GM12878 (cell line): Measurements from ENCODE around the gene RAB23. TPM values are rescaled to one million over a fixed set of nuclear protein-coding genes. Genes with fewer than 3 reads are reported as not detected.

ENCODE experiments used
- ATAC-seq: fragments of 200-7000 bp; cut with Tn5 transposase; 3 replicates; pipeline ENCODE4 v1.9.1; 2020; ENCODE audit warnings: mild to moderate bottlenecking, moderate library complexity
- BruUV-seq: library from RNA; stranded (reverse); fragments of 400-500 nt; replicated peaks from 2 replicates; lab custom pipeline; 2021; lab: Mats Ljungman, UMichigan
- CTCF ChIA-PET: fragments of 300-600 bp; sonication (Branson Sonifier 250); formaldehyde crosslinking; extraction: SDS; loops from one replicate; lab custom pipeline; 2021; ENCODE audit warnings: inconsistent platforms; lab: Yijun Ruan, JAX
- POLR2A ChIA-PET: fragments of 350-600 bp; formaldehyde crosslinking; extraction: SDS; loops from one replicate; lab custom pipeline; 2021; ENCODE audit warnings: inconsistent platforms; lab: Charles Lee
- RAD21 ChIA-PET: fragments of 300-600 bp; sonication (Branson Sonifier 250); formaldehyde crosslinking; loops from one replicate; lab custom pipeline; 2023; ENCODE audit warnings: antibody characterized with exemption; ENCODE audit not compliant: unreplicated experiment; lab: Charles Lee
- SMC1A ChIA-PET: fragments of 300-600 bp; sonication (Branson Sonifier 250); formaldehyde crosslinking; loops from one replicate; lab custom pipeline; 2023; ENCODE audit not compliant: unreplicated experiment, uncharacterized antibody; lab: Charles Lee
- DNase-seq: peaks from one replicate; pipeline ENCODE4 v3.0.0-alpha.2; 2011; ENCODE audit warnings: low read depth, low spot score
- FAIRE-seq: peaks from 3 replicates; lab custom pipeline; 2011; peaks lifted over from hg19 to GRCh38; lab: Jason Lieb, UNC
- H2AFZ ChIP-seq: 2 replicates; pipeline ENCODE4 v1.6.0; 2011; ENCODE audit warnings: low read depth, low read length, control low read depth; ENCODE audit not compliant: control insufficient read depth
- H3K27ac ChIP-seq: 2 replicates; pipeline ENCODE4 v1.5.1; 2011; ENCODE audit warnings: control low read depth; ENCODE audit not compliant: control insufficient read depth, insufficient read depth
- H3K27me3 ChIP-seq, 2 experiments: replicated peaks in 1 of 2; 2 replicates each; pipeline versions ENCODE4 v1.6.0 to v1.6.1; 2011; ENCODE audit warnings: low read length in 1 of 2; ENCODE audit not compliant: control insufficient read depth in 2 of 2, insufficient read depth in 2 of 2
- H3K36me3 ChIP-seq, 2 experiments: 2 replicates each; pipeline ENCODE4 v1.5.1; 2011; ENCODE audit warnings: low read length in 1 of 2; ENCODE audit not compliant: control insufficient read depth in 2 of 2, insufficient read depth in 2 of 2
- H3K4me1 ChIP-seq: 2 replicates; pipeline ENCODE4 v1.6.1; 2011; ENCODE audit warnings: mild to moderate bottlenecking, low read length, moderate library complexity, mixed read lengths; ENCODE audit not compliant: control insufficient read depth, insufficient read depth
- H3K4me2 ChIP-seq: 2 replicates; pipeline ENCODE4 v1.6.0; 2011; ENCODE audit warnings: control low read depth; ENCODE audit not compliant: control insufficient read depth, insufficient read depth
- H3K4me3 ChIP-seq: fragments of 200-600 bp; sonication (generic); 2 replicates; pipeline ENCODE4 v1.5.1; 2016
- H3K79me2 ChIP-seq: 2 replicates; pipeline ENCODE4 v1.6.0; 2011; ENCODE audit warnings: low read length; ENCODE audit not compliant: control insufficient read depth, insufficient read depth
- H3K9ac ChIP-seq: 2 replicates; pipeline ENCODE4 v1.8.0; 2011; ENCODE audit warnings: low read length, control low read depth, mixed read lengths; ENCODE audit not compliant: control insufficient read depth, insufficient read depth
- H3K9me3 ChIP-seq: replicated peaks from 3 replicates; pipeline ENCODE4 v1.5.1; 2011; ENCODE audit warnings: mild to moderate bottlenecking, low read length; ENCODE audit not compliant: control insufficient read depth, insufficient read depth
- H4K20me1 ChIP-seq: 2 replicates; pipeline ENCODE4 v1.6.0; 2011; ENCODE audit not compliant: control insufficient read depth, insufficient read depth
- BHLHE40 ChIP-seq, 2 experiments: fragments of 450-650 bp in 1 of 2; IDR thresholded peaks; 2 replicates each; pipeline ENCODE4 v1.6.1; 2011 to 2017; ENCODE audit warnings: low read depth in 2 of 2, borderline replicate concordance in 1 of 2, improper control_type of control experiment in 1 of 2, low read length in 1 of 2, mild to moderate bottlenecking in 1 of 2
- DPF2 ChIP-seq: fragments of 450-650 bp; IDR thresholded peaks from 2 replicates; pipeline ENCODE4 v1.6.1; 2017; ENCODE audit warnings: mild to moderate bottlenecking
- E2F8 ChIP-seq: fragments of 450-650 bp; IDR thresholded peaks from 2 replicates; pipeline ENCODE4 v1.6.1; 2018; ENCODE audit warnings: mild to moderate bottlenecking, low read depth, moderate library complexity; ENCODE audit not compliant: partially characterized antibody
- EED ChIP-seq: sonication (generic); IDR thresholded peaks from 2 replicates; pipeline ENCODE4 v1.6.1; 2016; ENCODE audit warnings: antibody characterized with exemption, low read depth
- EZH2 ChIP-seq: IDR thresholded peaks from 2 replicates; pipeline ENCODE4 v1.6.1; 2012; ENCODE audit warnings: low read depth, mild to moderate bottlenecking, control low read depth, inconsistent platforms, low read length, borderline replicate concordance; ENCODE audit not compliant: control insufficient read depth
- NFYA ChIP-seq: IDR thresholded peaks from 2 replicates; pipeline ENCODE4 v1.6.1; 2011; ENCODE audit warnings: low read depth, mild to moderate bottlenecking, low read length, improper control_type of control experiment, borderline replicate concordance
- YY1 ChIP-seq: IDR thresholded peaks from 2 replicates; pipeline ENCODE4 v1.6.1; 2011; ENCODE audit warnings: low read depth, mild to moderate bottlenecking, low read length
- WGBS: methylation state at CpG from one replicate; pipeline ENCODE4 v1.1.6; 2016; ENCODE audit warnings: low lambda C conversion rate; ENCODE audit not compliant: insufficient replicate concordance, insufficient coverage; ENCODE audit errors: missing lambda C conversion rate; 5-methylcytosine and 5-hydroxymethylcytosine counted together
- in situ Hi-C: fragments of 300-500 bp; cut with MboI; formaldehyde crosslinking; loops from 9 replicates; pipeline ENCODE4 v1.14.3; 2018; ENCODE audit warnings: mixed read lengths
- intact Hi-C: fragments of 100-400 bp; cut with micrococcal nuclease; formaldehyde crosslinking; loops from one replicate; pipeline ENCODE4 v1.14.2; 2022; ENCODE audit not compliant: unreplicated experiment
- polyA plus RNA-seq, 11 experiments: library from polyadenylated mRNA; depleted of rRNA in 4 of 11; unstranded in 6 of 11; stranded (reverse) in 5 of 11; fragments of >200 nt; fragmentation: Nextera tagmentation in 4 of 11; fragmentation: Illumina TruSeq in 1 of 11; extraction: Ambion mirVana in 4 of 11; extraction: Trizol in 1 of 11; gene quantifications; 1 replicate in 1 of 11; 2 replicates in 10 of 11; pipeline versions ENCODE4 v1.2.1 to v1.2.3, GENCODE V29; 2011 to 2016; ENCODE audit warnings: inconsistent platforms in 2 of 11, missing spikeins in 2 of 11, low read depth in 1 of 11
- total RNA-seq, 4 experiments: library from RNA; depleted of rRNA in 3 of 4; stranded (reverse); fragments of >200 nt in 3 of 4; fragmentation: Illumina TruSeq in 1 of 4; extraction: Trizol in 1 of 4; gene quantifications; 2 replicates each; pipeline versions ENCODE4 v1.2.1 to v1.2.3, GENCODE V29; 2013 to 2021
- TF ChIP-seq, protein P1 (sequence below): fragments of 450-650 bp; IDR thresholded peaks from 2 replicates; pipeline ENCODE4 v1.6.1; 2016; ENCODE audit warnings: mild to moderate bottlenecking
- TF ChIP-seq, protein P2 (sequence below): fragments of 450-650 bp; IDR thresholded peaks from 2 replicates; pipeline ENCODE4 v1.6.1; 2017; ENCODE audit warnings: low read depth, mild to moderate bottlenecking, moderate library complexity

Gene RAB23
- total and polyA plus RNA-seq, 10 of the 15 experiments (the other 5 are each of a cell fraction or from before 2014, with no cell fraction given), result 0.80 to 6.0 (median 3.1) TPM

GRCh38 chr6:57162028-57162427, 60.1 kb downstream of the RAB23 start:
- no peaks in the 10 kb centered on the region for H3K27me3 ChIP-seq
- no peak overlapping the region for H3K4me2 ChIP-seq
- intact Hi-C loops, result no loop called here
- no peaks in the 10 kb centered on the region for H3K79me2 ChIP-seq
- peak; percentile 70 for FAIRE-seq
- H3K4me3 ChIP-seq, result no peak overlapping the region
- SMC1A ChIA-PET, result interaction anchor here (0.9 to 3.1 kb wide), 5 partner anchors 9 to 45 kb away, joined by 3 to 16 read pairs (median 4); partner anchors contain the start of gene BAG2
- no peak overlapping the region for H3K27ac ChIP-seq
- H2AFZ ChIP-seq, result no peak overlapping the region
- WGBS, result 94% methylated on average over 2 of the region's 2 CpGs
- POLR2A ChIA-PET, result no interaction called here
- RAD21 ChIA-PET, result interaction anchor here (1.0 kb wide), 1 partner anchor 59 kb away, joined by 4 read pairs; the partner anchor contains the start of gene RAB23
- no TSS peak for BruUV-seq
- no peaks in the 10 kb centered on the region; a peak in 1 of 4 replicates for H3K36me3 ChIP-seq
- no peak overlapping the region for H3K9ac ChIP-seq
- no peak for ATAC-seq
- no peaks in the 10 kb centered on the region for H4K20me1 ChIP-seq
- no peaks in the 10 kb centered on the region for H3K4me1 ChIP-seq
- in situ Hi-C loops, result loop anchor here (5.0 kb wide), 1 partner anchor 70 kb away; the partner anchor contains the start of gene ZNF451
- DNase-seq, result no peak
- H3K9me3 ChIP-seq, result no peaks in the 10 kb centered on the region
- CTCF ChIA-PET, result interaction anchor here (2.0 kb wide), 1 partner anchor 10 kb away, joined by 11 read pairs; the partner anchor contains the start of gene BAG2
- TF ChIP-seq NFYA (no peak), EZH2 (no peak)
- TF ChIP-seq, protein P1, sequence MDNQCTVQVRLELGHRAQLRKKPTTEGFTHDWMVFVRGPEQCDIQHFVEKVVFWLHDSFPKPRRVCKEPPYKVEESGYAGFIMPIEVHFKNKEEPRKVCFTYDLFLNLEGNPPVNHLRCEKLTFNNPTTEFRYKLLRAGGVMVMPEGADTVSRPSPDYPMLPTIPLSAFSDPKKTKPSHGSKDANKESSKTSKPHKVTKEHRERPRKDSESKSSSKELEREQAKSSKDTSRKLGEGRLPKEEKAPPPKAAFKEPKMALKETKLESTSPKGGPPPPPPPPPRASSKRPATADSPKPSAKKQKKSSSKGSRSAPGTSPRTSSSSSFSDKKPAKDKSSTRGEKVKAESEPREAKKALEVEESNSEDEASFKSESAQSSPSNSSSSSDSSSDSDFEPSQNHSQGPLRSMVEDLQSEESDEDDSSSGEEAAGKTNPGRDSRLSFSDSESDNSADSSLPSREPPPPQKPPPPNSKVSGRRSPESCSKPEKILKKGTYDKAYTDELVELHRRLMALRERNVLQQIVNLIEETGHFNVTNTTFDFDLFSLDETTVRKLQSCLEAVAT, result no peak
- TF ChIP-seq, all 136 proteins: peak for 0

- H4K20me1 ChIP-seq, result no peaks in the 10 kb centered on the region
- DNase-seq (no peak), FAIRE-seq (no peak), ATAC-seq (no peak)
- no peak overlapping the region for H3K27ac ChIP-seq
- in situ Hi-C loops (no loop called here), intact Hi-C loops (no loop called here)
- ChIA-PET SMC1A (no interaction called here), RAD21 (interaction anchor here (0.6 kb wide), 1 partner anchor 1033 kb away, joined by 4 read pairs; no protein-coding TSS in a partner anchor), POLR2A (interaction anchor here (0.6 to 0.7 kb wide), 3 partner anchors 9 to 515 kb away, joined by 3 to 5 read pairs (median 4); no protein-coding TSS in a partner anchor), CTCF (no interaction called here)
- H3K4me1 ChIP-seq, result no peaks in the 10 kb centered on the region
- no peaks in the 10 kb centered on the region for H3K9me3 ChIP-seq
- no peak overlapping the region for H2AFZ ChIP-seq
- 71% methylated on average over 2 of the region's 2 CpGs for WGBS
- no peak overlapping the region for H3K9ac ChIP-seq
- no TSS peak for BruUV-seq
- H3K4me3 ChIP-seq, result no peak overlapping the region
- no peaks in the 10 kb centered on the region for H3K79me2 ChIP-seq
- peaks cover 0 to under 1% of the 10 kb centered on the region in 2 experiments; a peak in 1 of 4 replicates for H3K36me3 ChIP-seq
- H3K4me2 ChIP-seq, result no peak overlapping the region
- no peaks in the 10 kb centered on the region for H3K27me3 ChIP-seq
- TF ChIP-seq, protein P2, sequence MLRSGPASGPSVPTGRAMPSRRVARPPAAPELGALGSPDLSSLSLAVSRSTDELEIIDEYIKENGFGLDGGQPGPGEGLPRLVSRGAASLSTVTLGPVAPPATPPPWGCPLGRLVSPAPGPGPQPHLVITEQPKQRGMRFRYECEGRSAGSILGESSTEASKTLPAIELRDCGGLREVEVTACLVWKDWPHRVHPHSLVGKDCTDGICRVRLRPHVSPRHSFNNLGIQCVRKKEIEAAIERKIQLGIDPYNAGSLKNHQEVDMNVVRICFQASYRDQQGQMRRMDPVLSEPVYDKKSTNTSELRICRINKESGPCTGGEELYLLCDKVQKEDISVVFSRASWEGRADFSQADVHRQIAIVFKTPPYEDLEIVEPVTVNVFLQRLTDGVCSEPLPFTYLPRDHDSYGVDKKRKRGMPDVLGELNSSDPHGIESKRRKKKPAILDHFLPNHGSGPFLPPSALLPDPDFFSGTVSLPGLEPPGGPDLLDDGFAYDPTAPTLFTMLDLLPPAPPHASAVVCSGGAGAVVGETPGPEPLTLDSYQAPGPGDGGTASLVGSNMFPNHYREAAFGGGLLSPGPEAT, result no peak
- TF ChIP-seq EED (no peak), BHLHE40 (IDR thresholded peaks at IDR 0.05; ENCODE audit: borderline replicate concordance in 1 of 2, low read depth in 2 of 2, low read length in 1 of 2) (no peak), E2F8 (no peak), DPF2 (no peak), YY1 (no peak)
These were observed 63.0 kb downstream of the RAB23 start for GRCh38 chr6:57159127-57159526.
